ENCODE measurements around the gene GAS2L1.

Gene GAS2L1

DNA sequence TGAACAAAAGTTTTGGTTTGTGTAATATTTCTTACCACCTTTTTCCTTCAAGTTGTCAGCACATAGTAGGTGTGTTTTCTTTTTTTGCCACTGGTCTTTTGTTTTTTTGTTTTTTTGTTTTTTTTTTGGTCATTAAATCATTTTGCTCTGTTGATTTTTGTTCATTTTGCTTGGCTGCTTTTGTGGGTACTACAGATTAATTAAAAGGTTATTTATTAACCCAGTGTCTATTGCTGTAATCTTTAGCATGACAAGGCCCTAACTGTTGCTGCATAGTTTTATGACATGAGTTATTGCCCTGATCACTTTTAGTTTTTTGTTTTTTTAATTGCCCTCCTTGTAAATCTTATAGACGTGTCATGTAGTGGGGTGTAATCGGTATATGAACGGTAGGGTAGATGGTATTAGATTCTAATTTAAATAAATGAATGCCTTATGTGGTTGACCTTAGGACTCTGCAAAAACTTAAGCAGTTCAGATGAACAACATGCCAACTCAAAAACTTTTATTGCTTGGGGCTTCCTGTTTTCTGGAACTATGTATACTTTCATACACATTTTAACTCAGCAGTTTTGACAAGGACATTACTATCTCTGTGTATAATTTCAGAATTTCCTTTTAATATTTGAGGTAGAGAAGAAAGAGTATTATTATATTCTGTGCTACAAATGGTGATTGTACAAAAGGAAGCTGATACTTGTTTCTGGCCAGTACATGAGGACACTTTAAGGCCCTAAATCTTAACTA is 30.5 kb upstream of the GAS2L1 start:
- TF ChIP-seq, protein P1, sequence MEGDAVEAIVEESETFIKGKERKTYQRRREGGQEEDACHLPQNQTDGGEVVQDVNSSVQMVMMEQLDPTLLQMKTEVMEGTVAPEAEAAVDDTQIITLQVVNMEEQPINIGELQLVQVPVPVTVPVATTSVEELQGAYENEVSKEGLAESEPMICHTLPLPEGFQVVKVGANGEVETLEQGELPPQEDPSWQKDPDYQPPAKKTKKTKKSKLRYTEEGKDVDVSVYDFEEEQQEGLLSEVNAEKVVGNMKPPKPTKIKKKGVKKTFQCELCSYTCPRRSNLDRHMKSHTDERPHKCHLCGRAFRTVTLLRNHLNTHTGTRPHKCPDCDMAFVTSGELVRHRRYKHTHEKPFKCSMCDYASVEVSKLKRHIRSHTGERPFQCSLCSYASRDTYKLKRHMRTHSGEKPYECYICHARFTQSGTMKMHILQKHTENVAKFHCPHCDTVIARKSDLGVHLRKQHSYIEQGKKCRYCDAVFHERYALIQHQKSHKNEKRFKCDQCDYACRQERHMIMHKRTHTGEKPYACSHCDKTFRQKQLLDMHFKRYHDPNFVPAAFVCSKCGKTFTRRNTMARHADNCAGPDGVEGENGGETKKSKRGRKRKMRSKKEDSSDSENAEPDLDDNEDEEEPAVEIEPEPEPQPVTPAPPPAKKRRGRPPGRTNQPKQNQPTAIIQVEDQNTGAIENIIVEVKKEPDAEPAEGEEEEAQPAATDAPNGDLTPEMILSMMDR (IDR thresholded peaks at IDR 0.05; ENCODE audit: low read depth, low read length, missing control alignments): no peak
- DNase-seq (ENCODE audit: extremely low read depth, low read depth): no peak
- no peak overlapping the region for H3K4me3 ChIP-seq (replicated peaks; ENCODE audit: low read depth, low read length)

DNA sequence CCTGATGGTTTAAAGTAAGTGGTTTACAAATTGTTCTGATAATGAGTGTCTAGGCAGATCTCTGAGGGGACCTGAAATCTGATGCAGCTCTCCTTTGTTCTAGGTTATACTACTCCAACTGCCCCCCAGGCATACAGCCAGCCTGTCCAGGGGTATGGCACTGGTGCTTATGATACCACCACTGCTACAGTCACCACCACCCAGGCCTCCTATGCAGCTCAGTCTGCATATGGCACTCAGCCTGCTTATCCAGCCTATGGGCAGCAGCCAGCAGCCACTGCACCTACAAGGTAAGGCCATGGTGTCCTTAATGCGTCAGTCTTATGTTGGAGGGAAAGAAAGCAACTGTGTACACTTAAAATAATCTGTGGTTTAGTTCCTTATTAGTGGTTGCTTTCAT is 28.5 kb upstream of the GAS2L1 start:
- TF ChIP-seq, protein P1 (IDR thresholded peaks at IDR 0.05; ENCODE audit: low read depth, low read length, missing control alignments): no peak
- no peak for DNase-seq (ENCODE audit: extremely low read depth, low read depth)
- H3K4me3 ChIP-seq (replicated peaks; ENCODE audit: low read depth, low read length): no peak overlapping the region

DNA sequence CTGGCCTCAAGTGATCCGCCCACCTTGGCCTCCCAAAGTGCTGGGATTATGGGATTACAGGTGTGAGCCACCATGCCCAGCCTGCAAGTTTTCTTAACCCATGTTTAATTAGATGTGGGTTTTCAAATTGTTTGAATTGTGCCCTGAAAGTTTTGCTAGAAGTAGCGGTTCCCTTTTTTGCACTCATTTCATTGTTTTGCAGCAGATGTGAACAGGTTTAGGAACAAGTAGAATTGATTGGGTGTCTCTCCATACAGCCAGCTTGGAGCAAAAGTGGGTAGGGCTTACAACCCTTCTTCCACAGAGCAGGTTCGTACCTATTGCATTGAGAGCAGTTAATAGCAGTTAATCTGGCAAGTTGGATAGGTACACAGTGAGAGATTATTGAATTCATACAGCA is 22.3 kb upstream of the GAS2L1 start:
- H3K4me3 ChIP-seq (replicated peaks; ENCODE audit: low read depth, low read length): no peak overlapping the region
- DNase-seq (ENCODE audit: extremely low read depth, low read depth): no peak
- TF ChIP-seq, protein P1 (IDR thresholded peaks at IDR 0.05; ENCODE audit: low read depth, low read length, missing control alignments): no peak

DNA sequence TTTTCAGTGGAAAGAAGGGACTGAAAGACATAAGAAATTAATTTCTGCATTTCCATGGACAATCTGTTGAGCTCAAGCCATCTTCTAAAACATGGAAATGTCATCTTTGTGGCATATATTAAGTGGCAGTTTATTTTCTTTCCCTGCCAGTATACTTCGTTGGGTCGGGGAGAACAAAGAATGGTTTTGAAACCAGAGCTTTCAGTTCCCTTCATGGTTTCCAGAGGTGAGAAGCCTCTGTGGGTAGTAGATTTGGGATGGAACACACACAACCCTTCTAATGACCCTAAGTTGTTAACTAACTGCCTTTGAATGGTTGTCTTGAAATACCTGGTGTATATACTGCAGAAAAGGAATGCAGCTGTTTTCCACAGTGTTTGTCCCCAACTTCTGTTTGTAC is 17.6 kb upstream of the GAS2L1 start:
- no peak for DNase-seq (ENCODE audit: extremely low read depth, low read depth)
- TF ChIP-seq, protein P1 (IDR thresholded peaks at IDR 0.05; ENCODE audit: low read depth, low read length, missing control alignments): no peak

DNA sequence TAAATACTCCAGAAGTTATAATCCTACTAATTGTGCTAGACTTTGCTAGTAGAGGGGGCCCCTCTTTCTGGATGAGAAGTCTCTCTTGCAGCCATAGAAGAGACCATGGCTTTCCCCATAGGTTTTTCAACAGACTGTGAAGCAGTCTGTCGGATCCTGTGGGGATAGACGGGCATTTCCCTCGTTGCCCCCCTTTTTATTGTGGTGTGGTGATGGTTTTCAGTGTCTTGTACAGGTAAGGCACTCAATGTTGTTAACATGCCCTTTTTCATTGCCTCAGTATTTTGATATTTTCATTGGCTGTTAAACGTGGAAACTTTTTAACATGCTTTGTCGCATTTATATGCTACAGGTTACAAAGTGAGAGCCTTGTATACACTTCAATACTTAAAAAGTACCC is 16.4 kb upstream of the GAS2L1 start:
- no peak for DNase-seq (ENCODE audit: extremely low read depth, low read depth)
- H3K4me3 ChIP-seq (replicated peaks; ENCODE audit: low read depth, low read length): no peak overlapping the region
- TF ChIP-seq, protein P1 (IDR thresholded peaks at IDR 0.05; ENCODE audit: low read depth, low read length, missing control alignments): no peak

More for the DNA sequence above, 17.6 kb upstream of the GAS2L1 start:
- no peak overlapping the region for H3K4me3 ChIP-seq (replicated peaks; ENCODE audit: low read depth, low read length)

DNA sequence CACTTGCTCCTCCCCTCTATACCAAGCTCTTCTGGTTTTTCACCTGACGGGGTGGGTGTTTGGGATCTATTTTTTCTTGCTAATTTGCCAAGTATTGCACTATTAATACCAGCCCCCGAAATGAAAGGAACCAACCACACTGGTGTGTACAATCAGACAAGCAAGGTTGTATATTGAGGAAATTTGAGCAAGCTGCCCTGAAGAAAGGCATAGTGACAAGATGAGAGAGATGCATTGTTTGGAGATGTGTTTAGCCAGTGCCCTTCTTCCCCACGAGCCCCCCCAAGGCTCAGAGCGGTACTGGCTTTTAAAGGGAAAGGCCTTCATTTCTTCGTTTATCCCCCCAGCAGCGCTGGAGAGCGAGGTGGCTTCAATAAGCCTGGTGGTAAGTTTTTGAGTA is 15.2 kb upstream of the GAS2L1 start:
- no peak for DNase-seq (ENCODE audit: extremely low read depth, low read depth)
- TF ChIP-seq, protein P1 (IDR thresholded peaks at IDR 0.05; ENCODE audit: low read depth, low read length, missing control alignments): no peak
- H3K4me3 ChIP-seq (replicated peaks; ENCODE audit: low read depth, low read length): no peak overlapping the region

DNA sequence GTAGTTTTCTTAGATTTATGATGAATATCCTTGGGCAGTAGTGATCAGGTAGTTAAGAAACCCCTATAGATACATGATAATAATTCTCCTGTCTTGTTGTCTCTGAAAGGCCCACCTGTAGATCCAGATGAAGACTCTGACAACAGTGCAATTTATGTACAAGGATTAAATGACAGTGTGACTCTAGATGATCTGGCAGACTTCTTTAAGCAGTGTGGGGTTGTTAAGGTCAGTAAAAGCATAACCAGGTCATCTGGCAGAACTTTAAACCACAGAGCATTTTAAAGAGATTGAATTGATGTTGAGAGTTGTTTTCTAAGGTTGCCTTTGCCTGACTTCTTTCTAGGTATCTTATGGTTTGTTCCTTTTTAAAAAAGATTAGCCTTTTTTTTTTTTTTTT is 14.1 kb upstream of the GAS2L1 start:
- TF ChIP-seq, protein P1 (IDR thresholded peaks at IDR 0.05; ENCODE audit: low read depth, low read length, missing control alignments): no peak
- H3K4me3 ChIP-seq (replicated peaks; ENCODE audit: low read depth, low read length): no peak overlapping the region
- DNase-seq (ENCODE audit: extremely low read depth, low read depth): no peak
